Natural killer cell (primary cell): ENCODE measurements around the gene SEMA7A. TPM values are rescaled to one million over a fixed set of nuclear protein-coding genes. Genes with fewer than 3 reads are reported as not detected.

Experiments
- ATAC-seq, 3 donors: fragments of 150-1000 bp in 2 of 3; fragments of 200-7000 bp in 1 of 3; cut with Tn5 transposase; 1 replicate in 1 of 3; 2 replicates in 2 of 3; pipeline ENCODE4 v1.10.0; 2021; ENCODE audit warnings: mild to moderate bottlenecking in 2 of 3, moderate library complexity in 2 of 3
- DNase-seq, 2 donors: peaks; one replicate each; pipeline versions ENCODE4 v3.0.0 to v3.0.0-alpha.2; 2013 to 2021; ENCODE audit warnings: mixed read lengths in 1 of 2
- H3K27ac ChIP-seq: one replicate; pipeline ENCODE4 v1.5.1; 2013; ENCODE audit warnings: mild to moderate bottlenecking, low read length
- H3K27me3 ChIP-seq: one replicate; pipeline ENCODE4 v1.6.1; 2013; ENCODE audit warnings: low read length; ENCODE audit not compliant: control insufficient read depth, insufficient read depth
- H3K36me3 ChIP-seq: one replicate; pipeline ENCODE4 v1.6.1; 2013; ENCODE audit warnings: low read length; ENCODE audit not compliant: control insufficient read depth, insufficient read depth
- H3K4me1 ChIP-seq: one replicate; pipeline ENCODE4 v1.6.1; 2013; ENCODE audit warnings: low read length; ENCODE audit not compliant: control insufficient read depth, insufficient read depth
- H3K4me3 ChIP-seq: one replicate; pipeline ENCODE4 v1.5.1; 2013; ENCODE audit warnings: low read length
- H3K9me3 ChIP-seq: one replicate; pipeline ENCODE4 v1.6.1; 2013; ENCODE audit warnings: low read length; ENCODE audit not compliant: control insufficient read depth, insufficient read depth
- H3K27ac Mint-ChIP-seq, 2 donors: one replicate each; pipeline ENCODE4 v1.8.0; 2022; ENCODE audit warnings: mild to moderate bottlenecking in 2 of 2, mixed read lengths in 2 of 2, moderate library complexity in 1 of 2
- H3K27me3 Mint-ChIP-seq, 2 donors: one replicate each; pipeline ENCODE4 v1.8.0; 2022; ENCODE audit warnings: low read depth in 2 of 2, mixed read lengths in 2 of 2
- H3K36me3 Mint-ChIP-seq: one replicate; pipeline ENCODE4 v1.8.0; 2022; ENCODE audit warnings: mixed read lengths
- H3K4me1 Mint-ChIP-seq, 2 donors: one replicate each; pipeline ENCODE4 v1.8.0; 2022; ENCODE audit warnings: mixed read lengths in 2 of 2
- H3K4me3 Mint-ChIP-seq: one replicate; pipeline ENCODE4 v1.8.0; 2022; ENCODE audit warnings: mild to moderate bottlenecking, moderate library complexity, mixed read lengths
- H3K9me3 Mint-ChIP-seq, 2 donors: one replicate each; pipeline ENCODE4 v1.8.0; 2022; ENCODE audit warnings: mixed read lengths in 2 of 2
- WGBS: methylation state at CpG from one replicate; pipeline ENCODE4 v1.1.7; 2013; ENCODE audit warnings: missing lambda C conversion rate; ENCODE audit not compliant: insufficient coverage; 5-methylcytosine and 5-hydroxymethylcytosine counted together
- intact Hi-C: fragments of 100-400 bp; cut with micrococcal nuclease; formaldehyde crosslinking; loops from one replicate; pipeline ENCODE4 v1.14.2; 2022
- total RNA-seq, 4 donors: library from RNA; stranded (reverse); fragments of 120-200 nt in 1 of 4; gene quantifications; one replicate each; pipeline versions ENCODE4 v1.2.3 to v1.2.4, GENCODE V29; 2013 to 2022
- TF ChIP-seq, protein P1 (sequence below): fragments of 200-600 bp; IDR thresholded peaks from one replicate; pipeline ENCODE4 v1.8.0; 2022; ENCODE audit warnings: antibody characterized with exemption

SEMA7A gene
- total RNA-seq, 3 donors from 2014 or later (not counting 1 experiment from before 2014, with no cell fraction given) = 4.7 to 46.2 (median 9.0) TPM

DNA sequence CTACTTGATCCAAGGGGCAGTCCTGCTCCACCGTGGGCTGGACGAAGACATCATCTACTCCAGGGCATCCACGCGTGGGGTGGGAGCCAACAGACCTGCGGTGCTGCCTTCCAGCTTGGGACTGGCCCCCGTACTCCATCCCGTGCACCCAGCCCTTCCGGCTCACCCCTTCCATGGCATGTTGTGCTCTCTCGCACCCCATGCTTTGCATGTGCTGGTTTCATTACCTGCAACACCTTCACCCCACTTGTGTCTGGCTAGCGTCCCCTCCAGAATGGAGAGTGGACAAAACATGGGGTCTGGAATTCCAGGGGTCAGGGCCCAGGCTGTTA, 30.2 kb downstream of the SEMA7A start:
- no peak overlapping the region for H3K4me3 ChIP-seq
- H3K27ac ChIP-seq = peak overlapping the region; percentile 63
- WGBS = 76% methylated on average over 10 of the region's 10 CpGs

DNA sequence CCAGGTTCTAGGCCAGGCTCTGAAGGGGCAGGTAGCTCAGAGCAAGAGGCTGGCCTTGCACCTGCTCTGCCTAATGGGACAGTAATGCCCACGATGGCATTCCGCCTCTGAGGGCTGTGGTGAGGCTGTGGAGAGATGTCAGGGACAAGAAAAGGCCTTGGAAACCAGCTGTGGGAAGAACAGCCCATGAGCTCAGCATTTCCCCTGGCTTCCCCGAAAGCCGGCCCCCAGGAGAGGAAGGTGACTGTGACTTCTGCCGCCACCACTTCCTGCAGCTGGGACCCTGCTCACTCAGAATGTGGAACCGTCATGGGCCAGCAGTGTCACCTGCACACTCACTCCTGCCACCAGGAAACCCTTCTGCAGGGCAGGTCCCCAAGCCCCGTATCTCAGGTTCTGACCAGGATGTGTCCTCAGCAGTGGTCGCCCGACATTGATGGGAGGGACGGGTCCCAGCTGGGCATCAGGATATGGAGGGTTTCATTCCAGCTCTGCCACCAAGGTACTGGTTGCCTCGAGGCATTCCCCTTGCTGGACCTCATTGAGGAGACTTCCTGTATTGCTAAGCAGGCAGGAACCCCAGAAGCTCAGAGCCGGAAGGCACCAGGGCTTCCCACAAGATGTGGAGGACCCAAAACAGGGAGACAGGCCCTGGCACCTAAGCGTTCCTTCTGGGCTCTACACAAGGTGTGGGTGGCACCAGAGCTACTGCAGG, 30.7 kb downstream of the SEMA7A start:
- Mint-ChIP-seq H3K27ac (peak overlapping the region; percentile 32 to 70), H3K27me3 (no peaks in the 10 kb centered on the region), H3K4me1 (peaks cover 62 to 78% of the 10 kb centered on the region in 2 donors), H3K9me3 (no peaks in the 10 kb centered on the region), H3K36me3 (no peaks in the 10 kb centered on the region), H3K4me3 (peak overlapping the region; percentile 29)
- Histone ChIP-seq H3K4me1 (peaks cover 72% of the 10 kb centered on the region), H3K36me3 (no peaks in the 10 kb centered on the region), H3K27me3 (no peaks in the 10 kb centered on the region), H3K27ac (peak overlapping the region; percentile 63), H3K4me3 (no peak overlapping the region), H3K9me3 (no peaks in the 10 kb centered on the region)
- peak; percentile 57 to 67 (median 65) for ATAC-seq
- intact Hi-C loops = loop anchor here (5.0 kb wide), 1 partner anchor 34 kb away; no protein-coding TSS in a partner anchor
- WGBS = 3% methylated on average over 13 of the region's 13 CpGs
- TF ChIP-seq, protein P1, sequence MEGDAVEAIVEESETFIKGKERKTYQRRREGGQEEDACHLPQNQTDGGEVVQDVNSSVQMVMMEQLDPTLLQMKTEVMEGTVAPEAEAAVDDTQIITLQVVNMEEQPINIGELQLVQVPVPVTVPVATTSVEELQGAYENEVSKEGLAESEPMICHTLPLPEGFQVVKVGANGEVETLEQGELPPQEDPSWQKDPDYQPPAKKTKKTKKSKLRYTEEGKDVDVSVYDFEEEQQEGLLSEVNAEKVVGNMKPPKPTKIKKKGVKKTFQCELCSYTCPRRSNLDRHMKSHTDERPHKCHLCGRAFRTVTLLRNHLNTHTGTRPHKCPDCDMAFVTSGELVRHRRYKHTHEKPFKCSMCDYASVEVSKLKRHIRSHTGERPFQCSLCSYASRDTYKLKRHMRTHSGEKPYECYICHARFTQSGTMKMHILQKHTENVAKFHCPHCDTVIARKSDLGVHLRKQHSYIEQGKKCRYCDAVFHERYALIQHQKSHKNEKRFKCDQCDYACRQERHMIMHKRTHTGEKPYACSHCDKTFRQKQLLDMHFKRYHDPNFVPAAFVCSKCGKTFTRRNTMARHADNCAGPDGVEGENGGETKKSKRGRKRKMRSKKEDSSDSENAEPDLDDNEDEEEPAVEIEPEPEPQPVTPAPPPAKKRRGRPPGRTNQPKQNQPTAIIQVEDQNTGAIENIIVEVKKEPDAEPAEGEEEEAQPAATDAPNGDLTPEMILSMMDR = no peak
- DNase-seq = peak; percentile 37 to 63

More for the DNA sequence above, 30.2 kb downstream of the SEMA7A start:
- no peaks in the 10 kb centered on the region for H3K27me3 ChIP-seq
- no peaks in the 10 kb centered on the region for H3K9me3 ChIP-seq
- no peaks in the 10 kb centered on the region for H3K9me3 Mint-ChIP-seq
- TF ChIP-seq, protein P1 = no peak
- peak overlapping the region; percentile 34 to 70 for H3K27ac Mint-ChIP-seq
- no peaks in the 10 kb centered on the region for H3K36me3 ChIP-seq
- H3K36me3 Mint-ChIP-seq = no peaks in the 10 kb centered on the region
- H3K27me3 Mint-ChIP-seq = no peaks in the 10 kb centered on the region
- H3K4me1 Mint-ChIP-seq = peaks cover 57 to 72% of the 10 kb centered on the region in 2 donors
- ATAC-seq (no peak), DNase-seq (no peak)
- peaks cover 67% of the 10 kb centered on the region for H3K4me1 ChIP-seq
- peak overlapping the region; percentile 47 for H3K4me3 Mint-ChIP-seq
- intact Hi-C loops = loop anchor here (5.0 kb wide), 1 partner anchor 34 kb away; no protein-coding TSS in a partner anchor

DNA sequence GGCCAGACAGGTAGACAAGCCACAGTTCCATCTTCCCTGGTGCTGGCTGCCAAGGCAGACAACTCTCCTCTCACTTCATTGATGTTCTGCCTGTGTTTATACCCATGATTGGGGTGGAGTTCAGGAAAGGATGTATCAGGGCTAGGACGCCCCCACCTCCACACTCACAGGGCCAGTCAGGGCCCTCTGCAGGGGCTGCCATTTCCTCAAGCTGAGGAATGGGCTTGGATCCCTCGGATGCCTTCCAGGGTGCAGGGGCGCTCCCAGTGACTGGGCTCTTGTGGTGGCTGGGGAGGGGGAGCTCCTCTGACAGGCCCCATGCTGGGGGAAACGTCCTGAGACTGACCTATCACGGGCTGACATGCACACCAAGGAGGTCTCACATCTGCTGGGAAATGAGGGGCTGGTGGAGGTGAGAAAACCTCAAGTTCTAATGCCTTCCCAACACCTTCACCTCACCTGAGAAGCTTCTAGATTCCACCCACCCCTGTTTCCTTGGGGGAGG, 31.4 kb downstream of the SEMA7A start:
- 24% methylated on average over 4 of the region's 5 CpGs for WGBS
- Mint-ChIP-seq H3K27ac (peak overlapping the region; percentile 32 to 70), H3K9me3 (no peaks in the 10 kb centered on the region), H3K4me3 (peak overlapping the region; percentile 29), H3K4me1 (peaks cover 63 to 84% of the 10 kb centered on the region in 2 donors), H3K27me3 (no peaks in the 10 kb centered on the region), H3K36me3 (no peaks in the 10 kb centered on the region)
- H3K4me3 ChIP-seq = no peak overlapping the region
- peak in 1 of 3 donors; percentile 20 for ATAC-seq
- peaks cover 79% of the 10 kb centered on the region for H3K4me1 ChIP-seq
- no peaks in the 10 kb centered on the region for H3K27me3 ChIP-seq
- no peak for DNase-seq
- no peaks in the 10 kb centered on the region for H3K9me3 ChIP-seq
- TF ChIP-seq, protein P1 = no peak
- peak overlapping the region; percentile 63 for H3K27ac ChIP-seq
- H3K36me3 ChIP-seq = no peaks in the 10 kb centered on the region
- intact Hi-C loops = loop anchor here (5.0 kb wide), 1 partner anchor 35 kb away; no protein-coding TSS in a partner anchor
